Thyroid gland (tissue), 4 donors: ENCODE measurements around the gene SORT1. TPM values are rescaled to one million over a fixed set of nuclear protein-coding genes. Genes with fewer than 3 reads are reported as not detected.

Experiments
- DNase-seq, 2 donors: peaks; one replicate each; pipeline ENCODE4 v3.0.0-alpha.2; 2019
- H3K27ac ChIP-seq, 3 donors: fragments of 200-600 bp; sonication (generic); 1 replicate in 2 of 3; 2 replicates in 1 of 3; pipeline ENCODE4 v1.5.1; 2016 to 2019; ENCODE audit warnings: mild to moderate bottlenecking in 1 of 3, moderate library complexity in 1 of 3
- H3K27me3 ChIP-seq: fragments of 200-600 bp; sonication (generic); one replicate; pipeline ENCODE4 v1.5.1; 2019
- H3K36me3 ChIP-seq, 2 donors: fragments of 200-600 bp; sonication (generic); one replicate each; pipeline ENCODE4 v1.5.1; 2016 to 2019
- H3K4me1 ChIP-seq, 2 donors: fragments of 200-600 bp; sonication (generic); one replicate each; pipeline ENCODE4 v1.5.1; 2017 to 2019
- H3K4me3 ChIP-seq, 3 donors: fragments of 200-600 bp; sonication (generic); replicated peaks in 1 of 3; 1 replicate in 2 of 3; 2 replicates in 1 of 3; pipeline ENCODE4 v1.5.1; 2016; ENCODE audit warnings: mild to moderate bottlenecking in 1 of 3
- H3K9me3 ChIP-seq: fragments of 200-600 bp; sonication (generic); one replicate; pipeline ENCODE4 v1.5.1; 2017
- CTCF ChIP-seq, 6 experiments: fragments of 200-600 bp in 3 of 6; fragments of 450-650 bp in 3 of 6; sonication (generic) in 3 of 6; IDR thresholded peaks; one replicate each; pipeline ENCODE4 v1.5.1; 2016 to 2019; ENCODE audit warnings: antibody characterized with exemption in 6 of 6, mild to moderate bottlenecking in 2 of 6, inconsistent platforms in 1 of 6, moderate library complexity in 1 of 6
- POLR2A ChIP-seq, 2 donors: fragments of 450-650 bp; IDR thresholded peaks; one replicate each; pipeline ENCODE4 v1.6.1; 2017; ENCODE audit warnings: antibody characterized with exemption in 2 of 2, mild to moderate bottlenecking in 2 of 2, moderate library complexity in 1 of 2
- WGBS, 2 donors: methylation state at CpG; one replicate each; pipeline ENCODE4 v1.1.5; 2017; 5-methylcytosine and 5-hydroxymethylcytosine counted together
- intact Hi-C: fragments of 100-400 bp; cut with DNase I; formaldehyde crosslinking; loops from one replicate; pipeline ENCODE4 v1.15.1; 2023
- total RNA-seq, 4 donors: library from RNA; depleted of rRNA; stranded (reverse); fragments of >200 nt; gene quantifications; one replicate each; pipeline ENCODE4 v1.2.3, GENCODE V29; 2016

The SORT1 gene
- total RNA-seq, 4 donors from 2014 or later = 65.7 to 152 (median 137) TPM

GRCh38 chr1:109265741-109266330 is 131.9 kb downstream of the SORT1 start:
- no peaks in the 10 kb centered on the region for H3K4me1 ChIP-seq
- peaks cover 31 to 36% of the 10 kb centered on the region in 2 donors for H3K36me3 ChIP-seq
- intact Hi-C loops = loop anchor here (5.0 to 10.0 kb wide), 2 partner anchors 136 to 269 kb away; partner anchors contain the start of gene GPR61

GRCh38 chr1:109265016-109265415 is 132.7 kb downstream of the SORT1 start:
- TF ChIP-seq CTCF (IDR thresholded peaks at IDR 0.05) = no peak
- no peak for TF ChIP-seq POLR2A (IDR thresholded peaks at IDR 0.05)
- DNase-seq = no peak
- Histone ChIP-seq H3K4me1 (no peaks in the 10 kb centered on the region), H3K27me3 (no peaks in the 10 kb centered on the region), H3K27ac (no peak overlapping the region), H3K36me3 (peaks cover 28 to 34% of the 10 kb centered on the region in 2 donors), H3K9me3 (no peaks in the 10 kb centered on the region), H3K4me3 (no peak overlapping the region)
- intact Hi-C loops = loop anchor here (5.0 to 10.0 kb wide), 2 partner anchors 137 to 270 kb away; partner anchors contain the start of gene GPR61
- WGBS, 2 donors = 100% methylated on average over 2 of the region's 4 CpGs; no CpG with 5 or more reads in 1 of the 2 donors

More at GRCh38 chr1:109265741-109266330, 131.9 kb downstream of the SORT1 start:
- DNase-seq = no peak
- Histone ChIP-seq H3K9me3 (no peaks in the 10 kb centered on the region), H3K27ac (no peak overlapping the region), H3K27me3 (no peaks in the 10 kb centered on the region), H3K4me3 (no peak overlapping the region)
- 93 to 98% methylated on average over 8 to 10 of the region's 13 CpGs for WGBS, 2 donors
- TF ChIP-seq CTCF (IDR thresholded peaks at IDR 0.05) = no peak
- no peak for TF ChIP-seq POLR2A (IDR thresholded peaks at IDR 0.05)

- no peak for TF ChIP-seq POLR2A (IDR thresholded peaks at IDR 0.05)
- TF ChIP-seq CTCF (IDR thresholded peaks at IDR 0.05) = no peak
- H3K27ac ChIP-seq = no peak overlapping the region
- H3K4me1 ChIP-seq = no peaks in the 10 kb centered on the region
- no peaks in the 10 kb centered on the region for H3K27me3 ChIP-seq
- peaks cover 25 to 28% of the 10 kb centered on the region in 2 donors for H3K36me3 ChIP-seq
- WGBS, 2 donors = 81% methylated on average over 7 of the region's 9 CpGs; no CpG with 5 or more reads in 1 of the 2 donors
- H3K4me3 ChIP-seq = no peak overlapping the region
- no peaks in the 10 kb centered on the region for H3K9me3 ChIP-seq
- no peak for DNase-seq
- intact Hi-C loops = loop anchor here (5.0 to 10.0 kb wide), 2 partner anchors 62 to 270 kb away; partner anchors contain the start of gene GPR61
These were observed 133.4 kb downstream of the SORT1 start for GRCh38 chr1:109264379-109264755.

- Histone ChIP-seq H3K9me3 (no peaks in the 10 kb centered on the region), H3K36me3 (peaks cover 26 to 29% of the 10 kb centered on the region in 2 donors), H3K27me3 (no peaks in the 10 kb centered on the region), H3K4me1 (no peaks in the 10 kb centered on the region), H3K4me3 (no peak overlapping the region), H3K27ac (no peak overlapping the region)
- TF ChIP-seq CTCF (IDR thresholded peaks at IDR 0.05) (peak; percentile 94 to 100 (median 98)), POLR2A (IDR thresholded peaks at IDR 0.05) (no peak)
- 30 to 41% methylated on average over 17 to 18 of the region's 29 CpGs for WGBS, 2 donors
- intact Hi-C loops = loop anchor here (5.0 to 10.0 kb wide), 2 partner anchors 61 to 271 kb away; partner anchors contain the start of gene GPR61
- peak; percentile 97 to 98 for DNase-seq
These were observed 133.9 kb downstream of the SORT1 start for GRCh38 chr1:109263597-109264378.
